Gastrocnemius medialis (tissue), 4 donors: ENCODE measurements around the gene EXOC3L2. TPM values are rescaled to one million over a fixed set of nuclear protein-coding genes. Genes with fewer than 3 reads are reported as not detected.

Source experiments
- ATAC-seq, 2 donors: fragments of 150-250 bp; one replicate each; pipeline ENCODE4 v1.9.1; 2016
- DNase-seq, 2 donors: peaks; one replicate each; pipeline ENCODE4 v3.0.0-alpha.2; 2019
- H3K27ac ChIP-seq, 4 donors: fragments of 200-600 bp; sonication (generic); 1 replicate in 1 of 4; 2 replicates in 3 of 4; pipeline ENCODE4 v1.5.1; 2016 to 2018; ENCODE audit warnings: mild to moderate bottlenecking in 2 of 4, moderate library complexity in 1 of 4
- H3K27me3 ChIP-seq, 3 donors: fragments of 200-600 bp; sonication (generic) in 2 of 3; 1 replicate in 1 of 3; 2 replicates in 2 of 3; pipeline versions ENCODE4 v1.5.1 to v1.6.0; 2016 to 2019; ENCODE audit warnings: mild to moderate bottlenecking in 1 of 3, moderate library complexity in 1 of 3
- H3K36me3 ChIP-seq, 2 donors: fragments of 200-600 bp; sonication (generic) in 1 of 2; one replicate each; pipeline ENCODE4 v1.5.1; 2017 to 2018
- H3K4me1 ChIP-seq, 2 donors: fragments of 200-600 bp; sonication (generic) in 1 of 2; one replicate each; pipeline ENCODE4 v1.5.1; 2016 to 2017; ENCODE audit warnings: mild to moderate bottlenecking in 2 of 2
- H3K4me3 ChIP-seq, 4 donors: fragments of 200-600 bp; sonication (generic) in 3 of 4; 1 replicate in 1 of 4; 2 replicates in 3 of 4; pipeline ENCODE4 v1.5.1; 2016 to 2019; ENCODE audit warnings: mild to moderate bottlenecking in 2 of 4
- H3K9me3 ChIP-seq, 3 donors: fragments of 200-600 bp; sonication (generic) in 2 of 3; 1 replicate in 1 of 3; 2 replicates in 2 of 3; pipeline ENCODE4 v1.5.1; 2016 to 2019
- POLR2A ChIP-seq, 2 donors: fragments of 450-650 bp; IDR thresholded peaks; one replicate each; pipeline ENCODE4 v1.6.1; 2017; ENCODE audit warnings: antibody characterized with exemption in 2 of 2, mild to moderate bottlenecking in 2 of 2, moderate library complexity in 2 of 2
- in situ Hi-C, 4 donors: fragments of 200-750 bp; cut with MboI; loops; one replicate each; pipeline versions ENCODE4 v1.15.0 to v1.8.0; 2017; ENCODE audit warnings: low sequenced_read_pairs in 4 of 4
- intact Hi-C: fragments of 100-400 bp; cut with DNase I; formaldehyde crosslinking; loops from one replicate; pipeline ENCODE4 v1.15.1; 2023; ENCODE audit warnings: low total_unique reads
- total RNA-seq, 4 donors: library from RNA; depleted of rRNA; stranded (reverse); fragments of >200 nt; gene quantifications; one replicate each; pipeline versions ENCODE4 v1.1.0 to v1.2.3, GENCODE V29; 2016
- TF ChIP-seq, protein P1 (sequence below), 5 experiments: fragments of 450-650 bp in 3 of 5; fragments of 200-600 bp in 2 of 5; sonication (generic) in 2 of 5; IDR thresholded peaks in 4 of 5; conservative IDR thresholded peaks in 1 of 5; 1 replicate in 4 of 5; 2 replicates in 1 of 5; pipeline ENCODE4 v1.5.1; 2016 to 2019; ENCODE audit warnings: antibody characterized with exemption in 5 of 5, mild to moderate bottlenecking in 3 of 5, moderate library complexity in 3 of 5

Gene EXOC3L2
- total RNA-seq, 4 donors from 2014 or later: 0.46 to 0.55 TPM; not detected in 2

- Histone ChIP-seq H3K4me3 (no peak overlapping the region), H3K4me1 (no peaks in the 10 kb centered on the region), H3K36me3 (no peaks in the 10 kb centered on the region), H3K27me3 (peaks cover 5 to 8% (median 5%) of the 10 kb centered on the region in 3 donors), H3K27ac (no peak overlapping the region), H3K9me3 (no peaks in the 10 kb centered on the region)
- intact Hi-C loops: no loop called here
- TF ChIP-seq POLR2A (IDR thresholded peaks at IDR 0.05): no peak
- TF ChIP-seq, protein P1, sequence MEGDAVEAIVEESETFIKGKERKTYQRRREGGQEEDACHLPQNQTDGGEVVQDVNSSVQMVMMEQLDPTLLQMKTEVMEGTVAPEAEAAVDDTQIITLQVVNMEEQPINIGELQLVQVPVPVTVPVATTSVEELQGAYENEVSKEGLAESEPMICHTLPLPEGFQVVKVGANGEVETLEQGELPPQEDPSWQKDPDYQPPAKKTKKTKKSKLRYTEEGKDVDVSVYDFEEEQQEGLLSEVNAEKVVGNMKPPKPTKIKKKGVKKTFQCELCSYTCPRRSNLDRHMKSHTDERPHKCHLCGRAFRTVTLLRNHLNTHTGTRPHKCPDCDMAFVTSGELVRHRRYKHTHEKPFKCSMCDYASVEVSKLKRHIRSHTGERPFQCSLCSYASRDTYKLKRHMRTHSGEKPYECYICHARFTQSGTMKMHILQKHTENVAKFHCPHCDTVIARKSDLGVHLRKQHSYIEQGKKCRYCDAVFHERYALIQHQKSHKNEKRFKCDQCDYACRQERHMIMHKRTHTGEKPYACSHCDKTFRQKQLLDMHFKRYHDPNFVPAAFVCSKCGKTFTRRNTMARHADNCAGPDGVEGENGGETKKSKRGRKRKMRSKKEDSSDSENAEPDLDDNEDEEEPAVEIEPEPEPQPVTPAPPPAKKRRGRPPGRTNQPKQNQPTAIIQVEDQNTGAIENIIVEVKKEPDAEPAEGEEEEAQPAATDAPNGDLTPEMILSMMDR (IDR thresholded peaks at IDR 0.05 in 4 of 5, conservative IDR thresholded peaks at IDR 0.05 in 1 of 5): no peak
- in situ Hi-C loops: no loop called here
- ATAC-seq: no peak
- DNase-seq: no peak
These were observed 21.3 kb downstream of the EXOC3L2 start for GRCh38 chr19:45223879-45224278.

DNA sequence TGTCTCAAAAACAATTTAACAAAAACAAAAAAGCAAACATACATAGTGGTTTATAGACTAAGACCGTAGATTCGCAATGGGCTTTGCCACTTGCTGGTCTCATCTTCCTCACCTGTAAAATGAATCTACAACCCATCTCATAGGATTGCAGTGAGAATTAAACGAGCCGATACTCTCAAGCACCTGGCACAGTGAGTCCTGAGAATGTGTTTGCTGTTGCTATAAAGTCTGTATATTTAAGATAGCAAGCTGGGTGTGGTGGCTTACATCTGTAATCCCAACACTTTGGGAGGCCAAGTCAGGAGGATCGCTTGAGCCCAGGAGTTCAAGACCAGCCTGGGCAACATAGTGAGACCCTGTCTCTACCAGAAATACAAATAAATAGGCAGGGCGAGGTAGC, 22.5 kb downstream of the EXOC3L2 start:
- intact Hi-C loops (no loop called here), in situ Hi-C loops (no loop called here)
- Histone ChIP-seq H3K27ac (no peak overlapping the region), H3K4me3 (no peak overlapping the region), H3K4me1 (no peaks in the 10 kb centered on the region), H3K9me3 (no peaks in the 10 kb centered on the region), H3K27me3 (peaks cover 11 to 20% (median 15%) of the 10 kb centered on the region in 3 donors), H3K36me3 (no peaks in the 10 kb centered on the region)
- TF ChIP-seq, protein P1 (IDR thresholded peaks at IDR 0.05 in 4 of 5, conservative IDR thresholded peaks at IDR 0.05 in 1 of 5): no peak
- TF ChIP-seq POLR2A (IDR thresholded peaks at IDR 0.05): no peak
- ATAC-seq: no peak
- DNase-seq: no peak

DNA sequence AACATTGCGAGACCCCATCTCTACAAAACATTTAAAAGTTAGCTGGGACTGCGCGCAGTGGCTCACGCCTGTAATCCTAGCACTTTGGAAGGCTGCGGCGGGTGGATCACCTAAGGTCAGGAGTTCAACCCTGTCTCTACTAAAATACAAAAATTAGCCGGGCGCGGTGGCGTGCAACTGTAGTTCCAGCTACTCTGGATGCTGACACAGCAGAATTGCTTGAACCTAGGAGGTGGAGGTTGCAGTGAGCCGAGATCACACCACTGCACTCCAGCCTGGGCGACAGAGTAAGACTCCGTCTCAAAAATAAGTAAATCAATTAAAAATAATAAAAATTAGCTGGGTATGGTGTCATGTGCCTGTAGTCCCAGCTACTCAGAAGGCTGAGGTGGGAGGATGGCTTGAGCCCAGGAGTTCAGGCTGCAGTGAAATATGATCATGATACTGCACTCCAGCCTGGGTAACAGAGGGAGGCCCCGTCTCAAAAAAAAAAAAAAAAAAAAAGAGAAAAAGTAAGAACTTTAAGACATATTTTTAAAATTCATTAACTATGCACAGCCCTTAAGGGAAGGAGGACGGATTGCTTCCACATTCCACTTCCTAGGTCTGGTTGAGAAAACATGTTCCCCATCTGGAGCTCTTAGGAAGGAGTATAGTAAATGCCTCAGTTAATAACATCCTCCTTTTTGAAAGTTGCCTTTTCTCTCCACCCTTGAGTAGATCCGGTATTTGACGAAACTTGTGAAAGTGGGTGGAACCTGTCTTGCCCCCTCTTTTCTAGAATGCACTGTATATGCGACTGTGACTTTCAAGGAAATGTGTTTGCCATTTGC, 26.1 kb downstream of the EXOC3L2 start:
- Histone ChIP-seq H3K27ac (no peak overlapping the region), H3K9me3 (no peaks in the 10 kb centered on the region), H3K4me1 (no peaks in the 10 kb centered on the region), H3K36me3 (no peaks in the 10 kb centered on the region), H3K4me3 (no peak overlapping the region), H3K27me3 (peaks cover 24 to 40% (median 40%) of the 10 kb centered on the region in 3 donors)
- TF ChIP-seq, protein P1 (IDR thresholded peaks at IDR 0.05 in 4 of 5, conservative IDR thresholded peaks at IDR 0.05 in 1 of 5): no peak
- TF ChIP-seq POLR2A (IDR thresholded peaks at IDR 0.05): no peak
- in situ Hi-C loops: no loop called here
- DNase-seq (no peak), ATAC-seq (no peak)
- intact Hi-C loops: no loop called here

- in situ Hi-C loops (no loop called here), intact Hi-C loops (no loop called here)
These were observed 26.8 kb downstream of the EXOC3L2 start for GRCh38 chr19:45218426-45218825.

More at GRCh38 chr19:45218426-45218825, 26.8 kb downstream of the EXOC3L2 start:
- Histone ChIP-seq H3K9me3 (no peaks in the 10 kb centered on the region), H3K4me3 (no peak overlapping the region), H3K27ac (no peak overlapping the region), H3K36me3 (no peaks in the 10 kb centered on the region), H3K4me1 (no peaks in the 10 kb centered on the region), H3K27me3 (peaks cover 24 to 42% (median 40%) of the 10 kb centered on the region in 3 donors)
- ATAC-seq: no peak
- TF ChIP-seq POLR2A (IDR thresholded peaks at IDR 0.05): no peak
- TF ChIP-seq, protein P1 (IDR thresholded peaks at IDR 0.05 in 4 of 5, conservative IDR thresholded peaks at IDR 0.05 in 1 of 5): no peak
- DNase-seq: no peak
